HepG2 (cell line): ENCODE results near the gene C11orf86. TPM values are rescaled to one million over a fixed set of nuclear protein-coding genes. Genes with fewer than 3 reads are reported as not detected.

Experiments used
- CBX5 ChIP-seq: sonication (generic); formaldehyde crosslinking; IDR thresholded peaks from 2 replicates; pipeline ENCODE4 v1.4.0; 2020; ENCODE audit warnings: missing genetic modification reagents, borderline replicate concordance
- CEBPB ChIP-seq: IDR thresholded peaks from 2 replicates; pipeline ENCODE4 v1.6.1; 2011; ENCODE audit warnings: low read depth, low read length, improper control_type of control experiment, borderline replicate concordance
- FOSL2 ChIP-seq: sonication (generic); formaldehyde crosslinking; IDR thresholded peaks from 2 replicates; pipeline ENCODE4 v1.4.0; 2020; ENCODE audit warnings: missing genetic modification reagents
- GABPB1 ChIP-seq: IDR thresholded peaks from 2 replicates; pipeline ENCODE4 v1.6.1; 2016; ENCODE audit warnings: mild to moderate bottlenecking, missing genetic modification reagents, moderate library complexity, missing compliant biosample characterization
- KLF16 ChIP-seq, 2 experiments: sonication (generic) in 1 of 2; formaldehyde crosslinking in 1 of 2; IDR thresholded peaks; 2 replicates each; pipeline versions ENCODE4 v1.6.1 to v1.8.0; 2016 to 2023; ENCODE audit warnings: missing genetic modification reagents in 2 of 2, missing compliant biosample characterization in 1 of 2
- LRRFIP1 ChIP-seq: sonication (generic); formaldehyde crosslinking; conservative IDR thresholded peaks from 2 replicates; pipeline ENCODE4 v1.4.0; 2020; ENCODE audit warnings: missing genetic modification reagents
- MYC ChIP-seq: sonication (generic); formaldehyde crosslinking; IDR thresholded peaks from 2 replicates; pipeline ENCODE4 v1.9.0; 2021; ENCODE audit warnings: missing genetic modification reagents, borderline replicate concordance
- NAIF1 ChIP-seq: sonication (generic); formaldehyde crosslinking; IDR thresholded peaks from 2 replicates; pipeline ENCODE4 v1.5.0; 2020; ENCODE audit warnings: mild to moderate bottlenecking, missing genetic modification reagents, borderline replicate concordance
- NFKB2 ChIP-seq: sonication (generic); formaldehyde crosslinking; IDR thresholded peaks from 2 replicates; pipeline ENCODE4 v1.4.0; 2020; ENCODE audit warnings: missing genetic modification reagents, borderline replicate concordance
- PATZ1 ChIP-seq: sonication (generic); formaldehyde crosslinking; IDR thresholded peaks from 2 replicates; pipeline ENCODE4 v1.4.0; 2020; ENCODE audit warnings: missing genetic modification reagents
- SALL1 ChIP-seq: sonication (generic); formaldehyde crosslinking; IDR thresholded peaks from 2 replicates; pipeline ENCODE4 v1.8.0; 2022; ENCODE audit warnings: mild to moderate bottlenecking, missing genetic modification reagents
- ZC3H13 ChIP-seq: sonication (generic); formaldehyde crosslinking; IDR thresholded peaks from 2 replicates; pipeline ENCODE4 v1.8.1; 2023; ENCODE audit warnings: mild to moderate bottlenecking, missing genetic modification reagents, moderate library complexity
- ZFP36L1 ChIP-seq: sonication (generic); formaldehyde crosslinking; IDR thresholded peaks from 2 replicates; pipeline ENCODE4 v1.8.0; 2022; ENCODE audit warnings: mild to moderate bottlenecking, missing genetic modification reagents, moderate library complexity
- ZNF292 ChIP-seq: sonication (generic); formaldehyde crosslinking; IDR thresholded peaks from 2 replicates; pipeline ENCODE4 v1.8.1; 2022; ENCODE audit warnings: mild to moderate bottlenecking, low read depth, missing genetic modification reagents, borderline replicate concordance
- ZNF644 ChIP-seq: IDR thresholded peaks from 2 replicates; pipeline ENCODE4 v1.6.1; 2016; ENCODE audit warnings: low read depth
- ZNF652 ChIP-seq: IDR thresholded peaks from 2 replicates; pipeline ENCODE4 v1.6.1; 2016; ENCODE audit warnings: low read depth, borderline replicate concordance
- ZNF777 ChIP-seq: sonication (generic); formaldehyde crosslinking; IDR thresholded peaks from 2 replicates; pipeline ENCODE4 v1.4.0; 2020; ENCODE audit warnings: missing genetic modification reagents
- ZNF878 ChIP-seq: sonication (generic); formaldehyde crosslinking; IDR thresholded peaks from 2 replicates; pipeline ENCODE4 v1.8.1; 2023; ENCODE audit warnings: mild to moderate bottlenecking, missing genetic modification reagents, moderate library complexity
- ZSCAN21 ChIP-seq: sonication (generic); formaldehyde crosslinking; IDR thresholded peaks from 2 replicates; pipeline ENCODE4 v1.8.0; 2022; ENCODE audit warnings: mild to moderate bottlenecking, missing genetic modification reagents, moderate library complexity, borderline replicate concordance
- ZSCAN22 ChIP-seq: sonication (generic); formaldehyde crosslinking; IDR thresholded peaks from 2 replicates; pipeline ENCODE4 v1.4.0; 2020; ENCODE audit warnings: mild to moderate bottlenecking, missing genetic modification reagents
- ZSCAN29 ChIP-seq: sonication (generic); formaldehyde crosslinking; conservative IDR thresholded peaks from 2 replicates; pipeline ENCODE4 v1.4.0; 2020; ENCODE audit warnings: mild to moderate bottlenecking, missing genetic modification reagents
- polyA plus RNA-seq, 8 experiments: library from polyadenylated mRNA; depleted of rRNA in 3 of 8; stranded (reverse) in 7 of 8; unstranded in 1 of 8; fragments of >200 nt; fragmentation: Illumina TruSeq in 4 of 8; extraction: Trizol in 4 of 8; gene quantifications; 2 replicates each; pipeline versions ENCODE4 v1.2.1 to v1.2.3, GENCODE V29; 2011 to 2016; ENCODE audit warnings: low read depth in 4 of 8, missing spikeins in 1 of 8, mixed read lengths in 1 of 8; ENCODE audit not compliant: insufficient read depth in 1 of 8
- total RNA-seq, 5 experiments: library from RNA; depleted of rRNA; stranded (reverse); fragments of >200 nt; fragmentation: Illumina TruSeq; extraction: Trizol; gene quantifications; 2 replicates each; pipeline ENCODE4 v1.2.3, GENCODE V29; 2016; ENCODE audit warnings: low read depth in 1 of 5
- TF ChIP-seq, protein P1 (sequence below): sonication (generic); formaldehyde crosslinking; IDR thresholded peaks from 2 replicates; pipeline ENCODE4 v1.9.0; 2021; ENCODE audit warnings: missing genetic modification reagents, mild to moderate bottlenecking, borderline replicate concordance
- TF ChIP-seq, protein P2 (sequence below): sonication (generic); formaldehyde crosslinking; IDR thresholded peaks from 2 replicates; pipeline ENCODE4 v1.5.0; 2020; ENCODE audit warnings: mild to moderate bottlenecking, missing genetic modification reagents, borderline replicate concordance

Gene C11orf86
- total and polyA plus RNA-seq, 2 of the 13 experiments (the other 11 are each of a cell fraction or from before 2014, with no cell fraction given), result 0.11 to 0.18 TPM

GRCh38 chr11:66987158-66987620 is 12.1 kb downstream of the C11orf86 start (continued):
- TF ChIP-seq PATZ1, result 0 out of 2 replicates have a peak, but pooled peaks have one; percentile 22
- TF ChIP-seq FOSL2 (CRISPR knock-in tag), result 0 out of 2 replicates have a peak, but pooled peaks have one; percentile 23
- TF ChIP-seq ZSCAN22 (CRISPR knock-in tag), result no peak
- no peak for TF ChIP-seq CEBPB
- TF ChIP-seq KLF16 (CRISPR knock-in tag; IDR thresholded peaks at IDR 0.05), result no peak
- no peak for TF ChIP-seq ZSCAN21 (CRISPR knock-in tag)
- peak; percentile 29; the same call in 1 of the 2 replicates for TF ChIP-seq SALL1 (CRISPR knock-in tag)
- TF ChIP-seq, protein P1, sequence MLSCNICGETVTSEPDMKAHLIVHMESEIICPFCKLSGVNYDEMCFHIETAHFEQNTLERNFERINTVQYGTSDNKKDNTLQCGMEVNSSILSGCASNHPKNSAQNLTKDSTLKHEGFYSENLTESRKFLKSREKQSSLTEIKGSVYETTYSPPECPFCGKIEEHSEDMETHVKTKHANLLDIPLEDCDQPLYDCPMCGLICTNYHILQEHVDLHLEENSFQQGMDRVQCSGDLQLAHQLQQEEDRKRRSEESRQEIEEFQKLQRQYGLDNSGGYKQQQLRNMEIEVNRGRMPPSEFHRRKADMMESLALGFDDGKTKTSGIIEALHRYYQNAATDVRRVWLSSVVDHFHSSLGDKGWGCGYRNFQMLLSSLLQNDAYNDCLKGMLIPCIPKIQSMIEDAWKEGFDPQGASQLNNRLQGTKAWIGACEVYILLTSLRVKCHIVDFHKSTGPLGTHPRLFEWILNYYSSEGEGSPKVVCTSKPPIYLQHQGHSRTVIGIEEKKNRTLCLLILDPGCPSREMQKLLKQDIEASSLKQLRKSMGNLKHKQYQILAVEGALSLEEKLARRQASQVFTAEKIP (CRISPR knock-in tag), result no peak
- no peak for TF ChIP-seq NFKB2
- no peak for TF ChIP-seq ZNF652 (CRISPR knock-in tag)
- no peak for TF ChIP-seq MYC (CRISPR knock-in tag)
- no peak for TF ChIP-seq CBX5 (CRISPR knock-in tag)
- TF ChIP-seq GABPB1 (CRISPR knock-in tag), result 0 out of 2 replicates have a peak, but pooled peaks have one; percentile 14
- no peak for TF ChIP-seq LRRFIP1 (CRISPR knock-in tag)
- TF ChIP-seq, protein P2, sequence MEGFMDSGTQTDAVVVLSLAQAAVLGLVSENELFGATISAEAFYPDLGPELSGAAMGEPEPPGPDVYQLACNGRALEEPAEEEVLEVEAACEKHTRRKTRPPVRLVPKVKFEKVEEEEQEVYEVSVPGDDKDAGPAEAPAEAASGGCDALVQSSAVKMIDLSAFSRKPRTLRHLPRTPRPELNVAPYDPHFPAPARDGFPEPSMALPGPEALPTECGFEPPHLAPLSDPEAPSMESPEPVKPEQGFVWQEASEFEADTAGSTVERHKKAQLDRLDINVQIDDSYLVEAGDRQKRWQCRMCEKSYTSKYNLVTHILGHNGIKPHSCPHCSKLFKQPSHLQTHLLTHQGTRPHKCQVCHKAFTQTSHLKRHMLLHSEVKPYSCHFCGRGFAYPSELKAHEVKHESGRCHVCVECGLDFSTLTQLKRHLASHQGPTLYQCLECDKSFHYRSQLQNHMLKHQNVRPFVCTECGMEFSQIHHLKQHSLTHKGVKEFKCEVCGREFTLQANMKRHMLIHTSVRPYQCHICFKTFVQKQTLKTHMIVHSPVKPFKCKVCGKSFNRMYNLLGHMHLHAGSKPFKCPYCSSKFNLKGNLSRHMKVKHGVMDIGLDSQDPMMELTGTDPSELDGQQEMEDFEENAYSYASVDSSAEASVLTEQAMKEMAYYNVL, result no peak
- no peak for TF ChIP-seq ZNF878 (CRISPR knock-in tag)
- TF ChIP-seq ZSCAN29 (CRISPR knock-in tag), result no peak
- TF ChIP-seq NAIF1 (CRISPR knock-in tag), result no peak
- TF ChIP-seq ZC3H13 (CRISPR knock-in tag), result no peak
- peak; percentile 57; the same call in 1 of the 2 replicates for TF ChIP-seq ZNF292
- TF ChIP-seq ZFP36L1 (CRISPR knock-in tag), result no peak
- no peak for TF ChIP-seq ZNF777 (CRISPR knock-in tag)
- TF ChIP-seq ZNF644 (CRISPR knock-in tag), result no peak
